Thoracic aorta (tissue), 2 donors: ENCODE results near the gene LRP11. TPM values are rescaled to one million over a fixed set of nuclear protein-coding genes. Genes with fewer than 3 reads are reported as not detected.
"Not testable (repeated sequence)": the region's sequence is repeated elsewhere in the genome, so short reads cannot be mapped to it uniquely, and the experiment has no call there.

Source experiments
- ATAC-seq: fragments of 150-250 bp; one replicate; pipeline ENCODE4 v1.8.0; 2017; ENCODE audit warnings: low read depth; ENCODE audit not compliant: insufficient number of reproducible peaks, low FRiP score
- DNase-seq: peaks from one replicate; pipeline ENCODE4 v3.0.0-alpha.2; 2020; ENCODE audit warnings: low spot score
- H3K27ac ChIP-seq, 2 donors: fragments of 200-600 bp; sonication (generic); 1 replicate in 1 of 2; 2 replicates in 1 of 2; pipeline ENCODE4 v1.5.1; 2016; ENCODE audit warnings: mild to moderate bottlenecking in 2 of 2, moderate library complexity in 2 of 2
- H3K27me3 ChIP-seq: fragments of 200-600 bp; sonication (generic); replicated peaks from 2 replicates; pipeline ENCODE4 v1.6.0; 2016; ENCODE audit warnings: mild to moderate bottlenecking; ENCODE audit not compliant: insufficient read depth
- H3K36me3 ChIP-seq: fragments of 200-600 bp; sonication (generic); one replicate; pipeline ENCODE4 v1.5.1; 2016
- H3K4me1 ChIP-seq, 2 donors: fragments of 200-600 bp; sonication (generic); 1 replicate in 1 of 2; 2 replicates in 1 of 2; pipeline versions ENCODE4 v1.5.1 to v1.6.0; 2016; ENCODE audit warnings: low read depth in 2 of 2, mild to moderate bottlenecking in 1 of 2; ENCODE audit not compliant: control insufficient read depth in 1 of 2
- H3K4me3 ChIP-seq: fragments of 200-600 bp; sonication (generic); 2 replicates; pipeline ENCODE4 v1.5.1; 2016; ENCODE audit warnings: mild to moderate bottlenecking
- H3K9me3 ChIP-seq: fragments of 200-600 bp; sonication (generic); 2 replicates; pipeline ENCODE4 v1.5.1; 2016
- total RNA-seq, 2 donors: library from RNA; depleted of rRNA; stranded (reverse); fragments of >200 nt; gene quantifications; one replicate each; pipeline versions ENCODE4 v1.1.0 to v1.2.3, GENCODE V29; 2016
- TF ChIP-seq, protein P1 (sequence below): fragments of 200-600 bp; sonication (generic); IDR thresholded peaks from one replicate; pipeline ENCODE4 v1.5.1; 2019; ENCODE audit warnings: antibody characterized with exemption

The LRP11 gene
- total RNA-seq, 2 donors from 2014 or later = 22.4 to 31.8 TPM

DNA sequence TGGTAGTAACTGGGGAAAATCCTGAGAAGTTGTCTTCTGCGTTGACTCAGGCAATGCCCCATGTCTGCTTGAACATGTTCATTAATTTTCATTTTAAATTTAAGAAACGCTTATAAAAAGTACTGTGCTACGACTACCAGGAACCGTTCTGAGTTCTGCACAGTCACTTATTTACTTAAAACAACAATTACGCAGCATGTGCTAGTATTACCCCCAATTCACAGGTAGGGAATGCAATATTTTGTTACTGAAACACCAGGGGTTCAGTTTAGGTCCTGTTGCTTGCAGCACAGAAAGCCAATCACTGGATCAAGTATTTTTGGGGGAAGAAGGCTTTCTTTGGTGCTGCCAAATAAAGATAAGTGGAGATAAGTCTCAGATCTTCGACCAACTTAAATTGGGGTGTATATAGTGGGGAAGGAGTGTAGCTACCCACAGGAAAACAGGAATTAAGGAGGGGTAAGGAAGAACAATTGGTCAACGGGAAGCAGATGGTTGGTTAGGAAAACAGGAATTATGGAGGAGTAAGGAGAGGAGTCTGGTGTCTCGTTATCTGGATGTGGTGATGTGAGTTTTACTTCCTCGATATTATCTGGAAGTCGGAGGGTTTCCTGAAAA is 5.2 kb upstream of the LRP11 start:
- no peaks in the 10 kb centered on the region for H3K36me3 ChIP-seq
- no peak overlapping the region for H3K27ac ChIP-seq
- peaks cover 0 to 8% of the 10 kb centered on the region in 2 donors for H3K4me1 ChIP-seq
- TF ChIP-seq, protein P1, sequence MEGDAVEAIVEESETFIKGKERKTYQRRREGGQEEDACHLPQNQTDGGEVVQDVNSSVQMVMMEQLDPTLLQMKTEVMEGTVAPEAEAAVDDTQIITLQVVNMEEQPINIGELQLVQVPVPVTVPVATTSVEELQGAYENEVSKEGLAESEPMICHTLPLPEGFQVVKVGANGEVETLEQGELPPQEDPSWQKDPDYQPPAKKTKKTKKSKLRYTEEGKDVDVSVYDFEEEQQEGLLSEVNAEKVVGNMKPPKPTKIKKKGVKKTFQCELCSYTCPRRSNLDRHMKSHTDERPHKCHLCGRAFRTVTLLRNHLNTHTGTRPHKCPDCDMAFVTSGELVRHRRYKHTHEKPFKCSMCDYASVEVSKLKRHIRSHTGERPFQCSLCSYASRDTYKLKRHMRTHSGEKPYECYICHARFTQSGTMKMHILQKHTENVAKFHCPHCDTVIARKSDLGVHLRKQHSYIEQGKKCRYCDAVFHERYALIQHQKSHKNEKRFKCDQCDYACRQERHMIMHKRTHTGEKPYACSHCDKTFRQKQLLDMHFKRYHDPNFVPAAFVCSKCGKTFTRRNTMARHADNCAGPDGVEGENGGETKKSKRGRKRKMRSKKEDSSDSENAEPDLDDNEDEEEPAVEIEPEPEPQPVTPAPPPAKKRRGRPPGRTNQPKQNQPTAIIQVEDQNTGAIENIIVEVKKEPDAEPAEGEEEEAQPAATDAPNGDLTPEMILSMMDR = no peak
- no peak for DNase-seq
- no peaks in the 10 kb centered on the region for H3K27me3 ChIP-seq
- no peak for ATAC-seq
- no peak overlapping the region for H3K4me3 ChIP-seq
- H3K9me3 ChIP-seq = no peaks in the 10 kb centered on the region

DNA sequence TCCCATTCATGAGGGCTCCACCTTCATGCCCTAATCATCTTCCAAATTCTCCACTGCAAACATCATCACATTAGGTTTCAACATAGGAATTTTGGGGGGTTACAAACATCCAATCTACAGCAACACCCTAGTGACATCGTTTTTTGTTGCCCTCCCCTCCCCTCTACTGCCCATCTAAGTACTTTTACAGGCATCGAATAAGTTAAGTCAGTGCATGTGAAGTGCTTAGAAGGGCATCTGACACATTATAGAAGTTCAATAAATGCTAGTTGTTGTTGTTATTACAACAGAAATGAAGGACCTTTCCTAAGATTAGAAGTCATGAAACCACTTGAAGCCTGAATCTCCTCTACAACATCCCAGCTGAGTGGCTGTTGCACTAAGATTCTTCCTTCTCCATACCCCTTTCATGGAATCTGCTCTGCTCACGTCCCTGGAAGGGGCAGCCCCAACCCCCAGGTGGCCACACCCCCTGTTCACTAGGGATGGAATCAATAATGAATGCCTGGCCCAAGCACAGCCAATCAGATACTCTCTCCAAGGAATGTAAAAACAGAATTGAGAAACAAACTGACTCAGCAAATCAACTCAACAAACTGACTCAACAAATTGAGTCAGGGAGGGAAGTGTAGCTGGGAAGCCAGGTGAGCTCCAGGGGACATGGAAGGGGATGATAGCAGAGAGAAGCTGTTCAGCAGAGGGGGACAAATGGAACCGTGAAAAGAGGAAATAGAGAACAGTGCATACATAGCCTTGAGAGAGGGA is 3.9 kb upstream of the LRP11 start:
- TF ChIP-seq, protein P1 = no peak
- H3K4me1 ChIP-seq = peaks cover 0 to 8% of the 10 kb centered on the region in 2 donors
- no peaks in the 10 kb centered on the region for H3K9me3 ChIP-seq
- DNase-seq = no peak
- H3K27ac ChIP-seq = no peak overlapping the region
- ATAC-seq = no peak
- no peaks in the 10 kb centered on the region for H3K36me3 ChIP-seq
- no peaks in the 10 kb centered on the region for H3K27me3 ChIP-seq
- H3K4me3 ChIP-seq = no peak overlapping the region

DNA sequence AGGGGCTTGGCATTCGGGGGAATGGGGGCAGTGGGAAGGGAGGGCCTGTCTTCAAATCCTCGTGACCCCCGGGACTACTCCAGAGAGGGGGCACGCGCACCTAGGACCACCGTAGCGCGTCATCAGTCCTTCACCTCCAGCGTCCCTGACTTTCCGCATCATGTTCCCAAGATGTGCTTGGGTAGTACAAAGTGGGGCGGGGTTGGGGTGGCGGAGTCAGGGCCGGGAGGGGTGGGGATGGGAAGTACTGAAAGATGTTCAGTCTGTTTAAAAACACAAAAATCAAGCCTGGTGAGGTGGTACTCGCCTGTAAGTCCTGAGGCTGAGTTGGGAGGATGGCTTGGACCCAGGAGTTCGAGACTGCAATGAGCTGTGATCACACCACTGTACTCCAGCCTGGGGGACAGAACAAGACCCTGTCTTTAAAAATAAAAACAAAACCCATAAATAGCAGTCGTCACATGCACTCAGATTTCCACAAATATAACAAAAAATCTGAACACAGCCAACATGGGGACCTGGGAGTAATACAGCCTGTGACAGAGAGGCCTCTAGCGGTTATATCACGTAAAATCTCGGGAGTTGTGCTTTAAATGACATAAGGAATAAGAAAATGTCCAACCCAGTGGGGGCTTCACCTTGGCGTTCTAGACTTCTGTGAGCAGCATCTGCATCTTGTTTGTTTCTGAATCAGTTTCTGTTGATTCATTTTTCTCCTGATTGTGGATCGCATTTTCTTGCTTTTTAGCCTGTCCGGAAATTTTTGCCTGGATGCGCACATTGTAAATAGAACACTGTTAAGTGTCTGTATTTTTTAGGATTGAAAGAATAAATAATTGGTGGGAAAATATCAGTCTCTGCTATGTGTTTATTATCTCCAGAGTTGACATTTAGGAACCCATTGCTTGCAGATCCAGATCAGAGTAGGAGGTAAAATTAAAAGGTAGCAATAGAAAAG is 698 bp upstream of the LRP11 start:
- no peak for DNase-seq
- H3K9me3 ChIP-seq = no peaks in the 10 kb centered on the region
- H3K4me3 ChIP-seq = peak overlapping the region; percentile 86
- ATAC-seq = no peak
- H3K27me3 ChIP-seq = no peaks in the 10 kb centered on the region
- no peaks in the 10 kb centered on the region for H3K36me3 ChIP-seq
- peak overlapping the region; percentile 72 to 83 for H3K27ac ChIP-seq
- peaks cover 4 to 15% of the 10 kb centered on the region in 2 donors for H3K4me1 ChIP-seq
- TF ChIP-seq, protein P1 = peak; percentile 67

DNA sequence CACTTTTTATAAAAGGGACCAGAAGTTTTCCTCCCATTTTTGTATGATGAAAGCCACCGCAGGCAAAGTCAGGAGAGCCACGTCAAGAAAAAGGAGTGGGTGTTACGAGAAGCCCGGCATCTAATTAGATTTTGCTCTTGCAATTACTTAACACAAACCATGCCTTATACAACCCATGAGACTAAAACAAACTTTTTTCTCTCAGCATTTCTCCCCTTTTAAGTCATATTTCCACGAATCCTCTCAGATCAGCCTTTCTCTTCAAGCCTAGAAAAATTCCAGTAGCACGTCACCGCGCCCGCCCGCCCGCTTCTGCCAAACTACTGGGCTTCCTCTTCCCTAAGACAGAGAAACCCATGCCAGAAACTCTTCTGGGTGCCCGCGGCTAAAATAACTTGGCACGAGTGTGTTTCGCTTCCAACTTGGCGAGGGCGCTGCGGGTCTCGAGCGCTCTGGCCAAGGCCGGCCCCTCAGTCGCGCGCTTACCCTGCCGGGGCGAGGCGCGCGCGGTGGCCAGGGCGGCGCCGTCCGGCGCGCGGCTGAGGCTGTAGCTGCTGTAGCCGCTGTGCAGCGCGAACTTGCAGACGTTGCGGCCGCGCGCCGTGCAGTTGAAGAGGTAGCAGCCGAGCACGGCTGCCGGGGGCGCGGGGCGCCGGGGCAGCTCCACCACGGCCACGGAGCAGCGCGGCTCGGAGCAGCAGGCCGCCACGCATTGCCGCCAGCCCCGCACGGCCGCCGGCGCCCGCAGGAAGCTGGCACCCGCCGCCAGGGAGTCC is 1.0 kb downstream of the LRP11 start:
- H3K36me3 ChIP-seq = no peaks in the 10 kb centered on the region
- no peak for ATAC-seq
- DNase-seq = no peak
- TF ChIP-seq, protein P1 = no peak
- H3K27me3 ChIP-seq = no peaks in the 10 kb centered on the region
- H3K4me1 ChIP-seq = peaks cover 4 to 15% of the 10 kb centered on the region in 2 donors
- no peaks in the 10 kb centered on the region for H3K9me3 ChIP-seq
- peak overlapping the region; percentile 86 for H3K4me3 ChIP-seq
- H3K27ac ChIP-seq = peak overlapping the region; percentile 72 to 83

DNA sequence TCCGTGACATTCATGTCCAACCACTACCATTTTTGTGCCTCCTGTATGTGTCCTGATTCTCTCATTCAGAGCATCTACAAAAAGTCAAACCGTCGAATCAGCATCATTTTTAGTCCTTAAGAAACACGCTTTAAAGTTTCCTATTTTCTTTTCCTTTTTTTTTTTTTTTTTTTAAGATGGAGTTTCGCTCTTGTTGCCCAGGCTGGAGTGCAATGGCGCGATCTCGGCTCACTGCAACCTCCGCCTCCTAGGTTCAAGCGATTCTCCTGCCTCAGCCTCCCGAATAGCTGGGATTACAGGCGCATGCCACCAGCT is 1.8 kb downstream of the LRP11 start:
- H3K9me3 ChIP-seq, ATAC-seq, DNase-seq, H3K27me3 ChIP-seq, H3K36me3 ChIP-seq: not testable (repeated sequence)
- Histone ChIP-seq H3K27ac (peak overlapping the region; percentile 72 to 83), H3K4me1 (peaks cover 4 to 15% of the 10 kb centered on the region in 2 donors), H3K4me3 (peak overlapping the region; percentile 86)
